ENCODE results near the gene UBE4B.

GRCh38 chr1:10114746-10115145 lies 82.0 kb downstream of the UBE4B start:
- no peak for TF ChIP-seq REST (IDR thresholded peaks at IDR 0.05; ENCODE audit: low read depth)
- no peak for TF ChIP-seq CTCF (IDR thresholded peaks at IDR 0.05 in 2 of 3, conservative IDR thresholded peaks at IDR 0.05 in 1 of 3; ENCODE audit: borderline replicate concordance in 1 of 3, insufficient read depth in 1 of 3, low read depth in 2 of 3, low read length in 2 of 3)
- TF ChIP-seq POLR2AphosphoS5 (IDR thresholded peaks at IDR 0.05; ENCODE audit: low read depth, low read length) = no peak
- TF ChIP-seq POLR2A (IDR thresholded peaks at IDR 0.05; ENCODE audit: borderline replicate concordance, extremely low read depth, insufficient read depth, insufficient read length) = no peak
- no peak for TF ChIP-seq SP1 (IDR thresholded peaks at IDR 0.05; ENCODE audit: low read depth)
- TF ChIP-seq JUND (IDR thresholded peaks at IDR 0.05) = no peak
- TF ChIP-seq EZH2phosphoT487 (IDR thresholded peaks at IDR 0.05; ENCODE audit: borderline replicate concordance) = no peak
